GM19193 (cell line): ENCODE results near the gene AXDND1.

Experiments
- POLR2A ChIP-seq: IDR thresholded peaks from 4 replicates; pipeline ENCODE4 v1.6.1; 2011; ENCODE audit not compliant: insufficient read depth, insufficient read length; ENCODE audit errors: extremely low read depth

Gene AXDND1

GRCh38 chr1:179365342-179366092 is at the start of gene AXDND1:
AXDND1 (plus strand) TSS chr1:179365971; CDS start chr1:179366510, 539 bp downstream.
- peak; percentile 75 for TF ChIP-seq POLR2A

- TF ChIP-seq POLR2A, result no peak
Measured at GRCh38 chr1:179318491-179318890, 47.3 kb upstream of the AXDND1 start.

GRCh38 chr1:179321533-179322216 is 44.1 kb upstream of the AXDND1 start:
- TF ChIP-seq POLR2A, result no peak

GRCh38 chr1:179322557-179322956 is 43.2 kb upstream of the AXDND1 start:
- no peak for TF ChIP-seq POLR2A

GRCh38 chr1:179323436-179323835 is 42.3 kb upstream of the AXDND1 start:
- TF ChIP-seq POLR2A, result no peak

GRCh38 chr1:179325836-179326235 is 39.9 kb upstream of the AXDND1 start:
- no peak for TF ChIP-seq POLR2A

GRCh38 chr1:179326746-179327145 is 39.0 kb upstream of the AXDND1 start:
- no peak for TF ChIP-seq POLR2A

GRCh38 chr1:179327196-179327595 is 38.6 kb upstream of the AXDND1 start:
- no peak for TF ChIP-seq POLR2A

- TF ChIP-seq POLR2A, result no peak
Measured at GRCh38 chr1:179327679-179328078, 38.1 kb upstream of the AXDND1 start.

GRCh38 chr1:179329862-179330261 is 35.9 kb upstream of the AXDND1 start:
- TF ChIP-seq POLR2A, result no peak

- TF ChIP-seq POLR2A, result no peak
Measured at GRCh38 chr1:179334440-179334839, 31.3 kb upstream of the AXDND1 start.

- TF ChIP-seq POLR2A, result no peak
Measured at GRCh38 chr1:179337288-179337687, 28.5 kb upstream of the AXDND1 start.

GRCh38 chr1:179337942-179338560 is 27.7 kb upstream of the AXDND1 start:
- no peak for TF ChIP-seq POLR2A

- TF ChIP-seq POLR2A, result no peak
Measured at GRCh38 chr1:179340918-179341317, 24.9 kb upstream of the AXDND1 start.

GRCh38 chr1:179341943-179342547 is 23.7 kb upstream of the AXDND1 start:
- no peak for TF ChIP-seq POLR2A
